ENCODE results near the gene YWHAG. TPM values are rescaled to one million over a fixed set of nuclear protein-coding genes. Genes with fewer than 3 reads are reported as not detected.
A peak's percentile ranks its signal among the peaks of the same experiment; 100 is the strongest.
"Not testable (repeated sequence)": the region's sequence is repeated elsewhere in the genome, so short reads cannot be mapped to it uniquely, and the experiment has no call there.

YWHAG gene
- total and polyA plus RNA-seq, 4 donors: 11.6 to 46.7 (median 43.5) TPM

GRCh38 chr7:76364198-76364584, 5.4 kb upstream of the YWHAG start:
- H3K4me1 ChIP-seq (ENCODE audit: control insufficient read depth in 4 of 4, insufficient read depth in 4 of 4, low read length in 3 of 4): peaks cover 0 to 11% (median 5%) of the 10 kb centered on the region in 4 donors
- no peak overlapping the region for H3K4me3 ChIP-seq (ENCODE audit: low read depth in 1 of 3, low read length in 3 of 3)
- H3K27me3 ChIP-seq (ENCODE audit: control insufficient read depth in 4 of 4, insufficient read depth in 4 of 4, low read length in 3 of 4): no peaks in the 10 kb centered on the region
- no peaks in the 10 kb centered on the region for H3K9me3 ChIP-seq (ENCODE audit: control insufficient read depth in 4 of 4, low read length in 3 of 4)
- DNase-seq (ENCODE audit: low spot score): no peak
- 68% methylated on average over 4 of the region's 4 CpGs for WGBS
- H3K27ac ChIP-seq (ENCODE audit: low read depth in 1 of 2, low read length in 2 of 2): peak overlapping the region; percentile 64 to 74
- no peaks in the 10 kb centered on the region for H3K36me3 ChIP-seq (ENCODE audit: control insufficient read depth in 4 of 4, insufficient read depth in 3 of 4, low read depth in 1 of 4, low read length in 3 of 4)
- H3K9ac ChIP-seq (ENCODE audit: low read depth in 1 of 2, low read length in 2 of 2): peak overlapping the region in 1 of 2 donors; percentile 1
- TF ChIP-seq TAF1 (conservative IDR thresholded peaks at IDR 0.05): no peak
- TF ChIP-seq HNF4G (IDR thresholded peaks at IDR 0.05): no peak
- no peak for TF ChIP-seq RAD21 (IDR thresholded peaks at IDR 0.05)
- peak; percentile 63 for TF ChIP-seq NR2F2 (IDR thresholded peaks at IDR 0.05)
- no peak for TF ChIP-seq ATF3 (IDR thresholded peaks at IDR 0.05)
- TF ChIP-seq HNF4A (conservative IDR thresholded peaks at IDR 0.05): no peak
- no peak for TF ChIP-seq ZBTB33 (IDR thresholded peaks at IDR 0.05)

- DNase-seq (ENCODE audit: low spot score); H3K27me3 ChIP-seq (ENCODE audit: control insufficient read depth in 4 of 4, insufficient read depth in 4 of 4, low read length in 3 of 4); H3K36me3 ChIP-seq (ENCODE audit: control insufficient read depth in 4 of 4, insufficient read depth in 3 of 4, low read depth in 1 of 4, low read length in 3 of 4); H3K9ac ChIP-seq (ENCODE audit: low read depth in 1 of 2, low read length in 2 of 2); H3K9me3 ChIP-seq (ENCODE audit: control insufficient read depth in 4 of 4, low read length in 3 of 4); H3K4me3 ChIP-seq (ENCODE audit: low read depth in 1 of 3, low read length in 3 of 3): not testable (repeated sequence)
- Histone ChIP-seq H3K27ac (ENCODE audit: low read depth in 1 of 2, low read length in 2 of 2) (peak overlapping the region in 1 of 2 donors; percentile 64), H3K4me1 (ENCODE audit: control insufficient read depth in 4 of 4, insufficient read depth in 4 of 4, low read length in 3 of 4) (peaks cover 0 to 11% (median 5%) of the 10 kb centered on the region in 4 donors)
- 87% methylated on average over 3 of the region's 3 CpGs for WGBS
Observed at GRCh38 chr7:76363754-76364153, 5.0 kb upstream of the YWHAG start.

GRCh38 chr7:76359978-76360638, 1.3 kb upstream of the YWHAG start:
- H3K36me3 ChIP-seq (ENCODE audit: control insufficient read depth in 4 of 4, insufficient read depth in 3 of 4, low read depth in 1 of 4, low read length in 3 of 4): no peaks in the 10 kb centered on the region
- DNase-seq (ENCODE audit: low spot score): no peak
- no peak overlapping the region for H3K9ac ChIP-seq (ENCODE audit: low read depth in 1 of 2, low read length in 2 of 2)
- H3K4me1 ChIP-seq (ENCODE audit: control insufficient read depth in 4 of 4, insufficient read depth in 4 of 4, low read length in 3 of 4): peaks cover 0 to 21% (median 14%) of the 10 kb centered on the region in 4 donors
- H3K27ac ChIP-seq (ENCODE audit: low read depth in 1 of 2, low read length in 2 of 2): peak overlapping the region; percentile 97 to 99
- no peak overlapping the region for H3K4me3 ChIP-seq (ENCODE audit: low read depth in 1 of 3, low read length in 3 of 3)
- 77% methylated on average over 17 of the region's 17 CpGs for WGBS
- TF ChIP-seq SP1 (IDR thresholded peaks at IDR 0.05): no peak
- no peak for TF ChIP-seq ATF3 (IDR thresholded peaks at IDR 0.05)
- no peak for TF ChIP-seq RXRA (IDR thresholded peaks at IDR 0.05)
- TF ChIP-seq TAF1 (conservative IDR thresholded peaks at IDR 0.05): no peak
- no peak for TF ChIP-seq EGR1 (IDR thresholded peaks at IDR 0.05; ENCODE audit: low read depth in 2 of 2)
- TF ChIP-seq HNF4A (conservative IDR thresholded peaks at IDR 0.05): no peak
- no peak for TF ChIP-seq CTCF (IDR thresholded peaks at IDR 0.05; ENCODE audit: low read depth, low read length, missing input control)
- TF ChIP-seq MAX (IDR thresholded peaks at IDR 0.05): no peak
- no peak for TF ChIP-seq GABPA (IDR thresholded peaks at IDR 0.05 in 1 of 2, conservative IDR thresholded peaks at IDR 0.05 in 1 of 2)
- TF ChIP-seq YY1 (IDR thresholded peaks at IDR 0.05): no peak
- no peak for TF ChIP-seq REST (IDR thresholded peaks at IDR 0.05)
- TF ChIP-seq HNF4G (IDR thresholded peaks at IDR 0.05): no peak
- H3K9me3 ChIP-seq (ENCODE audit: control insufficient read depth in 4 of 4, low read length in 3 of 4): no peaks in the 10 kb centered on the region
- H3K27me3 ChIP-seq (ENCODE audit: control insufficient read depth in 4 of 4, insufficient read depth in 4 of 4, low read length in 3 of 4): no peaks in the 10 kb centered on the region
